CD14-positive monocyte (primary cell): ENCODE results near the gene CCNK. TPM values are rescaled to one million over a fixed set of nuclear protein-coding genes. Genes with fewer than 3 reads are reported as not detected.

ENCODE experiments used
- DNase-seq, 3 donors: peaks; one replicate each; pipeline ENCODE4 v3.0.0-alpha.2; 2011 to 2022
- H2AFZ ChIP-seq: 2 replicates; pipeline ENCODE4 v1.6.0; 2012; ENCODE audit warnings: mild to moderate bottlenecking, low read depth, low read length, inconsistent platforms; ENCODE audit not compliant: insufficient read depth, poor library complexity, severe bottlenecking
- H3K27ac ChIP-seq, 2 donors: 1 replicate in 1 of 2; 2 replicates in 1 of 2; pipeline ENCODE4 v1.5.1; 2012 to 2013; ENCODE audit warnings: low read length in 2 of 2, control low read depth in 1 of 2, inconsistent platforms in 1 of 2, low read depth in 1 of 2, mild to moderate bottlenecking in 1 of 2
- H3K27me3 ChIP-seq, 2 donors: one replicate each; pipeline versions ENCODE4 v1.6.0 to v1.6.1; 2011 to 2013; ENCODE audit warnings: low read length in 2 of 2; ENCODE audit not compliant: control insufficient read depth in 2 of 2, insufficient read depth in 2 of 2
- H3K36me3 ChIP-seq, 2 donors: replicated peaks in 1 of 2; 1 replicate in 1 of 2; 2 replicates in 1 of 2; pipeline versions ENCODE4 v1.5.1 to v1.6.1; 2012 to 2013; ENCODE audit warnings: low read length in 2 of 2, control low read depth in 1 of 2, inconsistent platforms in 1 of 2, mild to moderate bottlenecking in 1 of 2; ENCODE audit not compliant: insufficient read depth in 2 of 2, control insufficient read depth in 1 of 2
- H3K4me1 ChIP-seq, 2 donors: 1 replicate in 1 of 2; 2 replicates in 1 of 2; pipeline versions ENCODE4 v1.5.1 to v1.6.1; 2012 to 2013; ENCODE audit warnings: low read length in 2 of 2, control low read depth in 1 of 2, inconsistent platforms in 1 of 2, mild to moderate bottlenecking in 1 of 2, moderate library complexity in 1 of 2; ENCODE audit not compliant: insufficient read depth in 2 of 2, control insufficient read depth in 1 of 2
- H3K4me2 ChIP-seq: replicated peaks from 2 replicates; pipeline ENCODE3; 2012; ENCODE audit warnings: low read length, moderate library complexity, mild to moderate bottlenecking; ENCODE audit not compliant: poor library complexity, severe bottlenecking; ENCODE audit errors: extremely low read depth
- H3K4me3 ChIP-seq, 3 experiments: fragments of 200-600 bp in 1 of 3; sonication (generic) in 1 of 3; replicated peaks in 1 of 3; 1 replicate in 2 of 3; 2 replicates in 1 of 3; pipeline ENCODE4 v1.5.1; 2011 to 2013; ENCODE audit warnings: low read length in 3 of 3, mild to moderate bottlenecking in 3 of 3, control low read depth in 2 of 3, low read depth in 2 of 3, inconsistent platforms in 1 of 3, moderate library complexity in 1 of 3
- H3K79me2 ChIP-seq: 2 replicates; pipeline ENCODE4 v1.6.0; 2012; ENCODE audit warnings: mild to moderate bottlenecking, control low read depth, inconsistent platforms, low read length, moderate library complexity; ENCODE audit not compliant: insufficient read depth
- H3K9ac ChIP-seq: 2 replicates; pipeline ENCODE4 v1.6.0; 2017; ENCODE audit warnings: low read length, mild to moderate bottlenecking; ENCODE audit not compliant: insufficient read depth, poor library complexity, severe bottlenecking
- H3K9me3 ChIP-seq, 2 donors: replicated peaks in 1 of 2; 1 replicate in 1 of 2; 2 replicates in 1 of 2; pipeline versions ENCODE4 v1.5.1 to v1.6.1; 2012 to 2013; ENCODE audit warnings: low read length in 2 of 2, control low read depth in 1 of 2; ENCODE audit not compliant: control insufficient read depth in 1 of 2, insufficient read depth in 1 of 2
- H4K20me1 ChIP-seq: 2 replicates; pipeline ENCODE4 v1.6.0; 2012; ENCODE audit warnings: mild to moderate bottlenecking, low read length, control low read depth, moderate library complexity; ENCODE audit not compliant: insufficient read depth
- H3K27ac Mint-ChIP-seq, 7 donors: one replicate each; pipeline ENCODE4 v1.8.0; 2020; ENCODE audit warnings: mild to moderate bottlenecking in 7 of 7, mixed read lengths in 7 of 7, moderate library complexity in 6 of 7, inconsistent platforms in 2 of 7
- H3K27me3 Mint-ChIP-seq, 3 donors: one replicate each; pipeline ENCODE4 v1.8.0; 2021 to 2022; ENCODE audit warnings: low read depth in 3 of 3, mild to moderate bottlenecking in 3 of 3, mixed read lengths in 3 of 3, moderate library complexity in 3 of 3, inconsistent platforms in 1 of 3
- H3K36me3 Mint-ChIP-seq, 2 donors: one replicate each; pipeline ENCODE4 v1.8.0; 2020; ENCODE audit warnings: mixed read lengths in 2 of 2, inconsistent platforms in 1 of 2, mild to moderate bottlenecking in 1 of 2
- H3K4me1 Mint-ChIP-seq: one replicate; pipeline ENCODE4 v1.8.0; 2020; ENCODE audit warnings: mild to moderate bottlenecking, mixed read lengths
- H3K4me3 Mint-ChIP-seq, 2 donors: one replicate each; pipeline ENCODE4 v1.8.0; 2020; ENCODE audit warnings: mild to moderate bottlenecking in 2 of 2, mixed read lengths in 2 of 2, moderate library complexity in 1 of 2
- H3K9me3 Mint-ChIP-seq, 7 donors: one replicate each; pipeline ENCODE4 v1.8.0; 2020 to 2022; ENCODE audit warnings: mixed read lengths in 7 of 7, mild to moderate bottlenecking in 6 of 7, moderate library complexity in 6 of 7, inconsistent platforms in 2 of 7
- WGBS: methylation state at CpG from one replicate; pipeline ENCODE4 v1.1.5; 2013; ENCODE audit warnings: missing lambda C conversion rate; ENCODE audit not compliant: insufficient coverage; 5-methylcytosine and 5-hydroxymethylcytosine counted together
- intact Hi-C, 2 donors: fragments of 100-400 bp; cut with micrococcal nuclease; formaldehyde crosslinking; loops; one replicate each; pipeline versions ENCODE4 v1.15.0 to v1.15.1; 2023
- polyA plus RNA-seq, 3 donors: library from polyadenylated mRNA; depleted of rRNA in 1 of 3; unstranded in 2 of 3; stranded (reverse) in 1 of 3; fragments of 300-500 nt in 2 of 3; fragments of >200 nt in 1 of 3; fragmentation: Illumina TruSeq in 2 of 3; gene quantifications; 1 replicate in 2 of 3; 2 replicates in 1 of 3; pipeline ENCODE4 v1.2.3, GENCODE V29; 2012 to 2021
- TF ChIP-seq, protein P1 (sequence below): fragments of 200-600 bp; IDR thresholded peaks from one replicate; pipeline ENCODE4 v1.8.0; 2022; ENCODE audit warnings: antibody characterized with exemption, mild to moderate bottlenecking

The CCNK gene
- polyA plus RNA-seq, 3 donors = 7.7 to 21.5 (median 14.7) TPM

DNA sequence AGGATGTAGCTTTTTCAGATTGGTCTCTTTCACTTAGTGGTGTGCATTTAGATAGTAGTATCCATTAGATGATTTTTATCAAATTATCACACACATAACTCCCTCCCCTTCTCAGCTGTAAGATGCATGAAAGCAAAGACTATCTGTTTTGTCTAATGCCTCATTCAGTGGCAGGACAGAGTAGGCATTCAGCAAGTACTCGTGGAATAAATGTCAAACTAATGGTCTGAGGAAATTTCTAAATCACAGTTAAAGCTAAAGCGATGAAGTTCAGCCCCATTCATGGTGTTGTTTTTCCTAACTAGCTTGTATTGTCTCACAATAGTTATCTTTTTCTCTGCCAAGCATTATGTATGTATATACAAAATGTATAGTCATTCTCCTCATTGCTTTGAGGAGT is 16.1 kb downstream of the CCNK start:
- intact Hi-C loops = no loop called here

GRCh38 chr14:99497894-99498293 is 16.7 kb downstream of the CCNK start:
- H3K27ac Mint-ChIP-seq = no peak overlapping the region
- H3K9me3 ChIP-seq = no peaks in the 10 kb centered on the region
- intact Hi-C loops = no loop called here

More for the DNA sequence above, 16.1 kb downstream of the CCNK start:
- Histone ChIP-seq H3K27me3 (no peaks in the 10 kb centered on the region), H2AFZ (no peak overlapping the region), H3K9ac (no peak overlapping the region), H3K9me3 (no peaks in the 10 kb centered on the region), H3K4me2 (no peak overlapping the region), H3K4me3 (no peak overlapping the region), H4K20me1 (peaks cover 63% of the 10 kb centered on the region), H3K4me1 (no peaks in the 10 kb centered on the region), H3K36me3 (peaks cover 96 to 99% of the 10 kb centered on the region in 2 donors), H3K27ac (no peak overlapping the region), H3K79me2 (peaks cover 15% of the 10 kb centered on the region)
- WGBS = no CpG with 5 or more reads among the region's 2 CpGs
- no peak overlapping the region for H3K4me3 Mint-ChIP-seq
- H3K36me3 Mint-ChIP-seq = peaks cover 88 to 92% of the 10 kb centered on the region in 2 donors
- H3K27me3 Mint-ChIP-seq = no peaks in the 10 kb centered on the region
- no peaks in the 10 kb centered on the region for H3K4me1 Mint-ChIP-seq
- no peak overlapping the region for H3K27ac Mint-ChIP-seq
- TF ChIP-seq, protein P1, sequence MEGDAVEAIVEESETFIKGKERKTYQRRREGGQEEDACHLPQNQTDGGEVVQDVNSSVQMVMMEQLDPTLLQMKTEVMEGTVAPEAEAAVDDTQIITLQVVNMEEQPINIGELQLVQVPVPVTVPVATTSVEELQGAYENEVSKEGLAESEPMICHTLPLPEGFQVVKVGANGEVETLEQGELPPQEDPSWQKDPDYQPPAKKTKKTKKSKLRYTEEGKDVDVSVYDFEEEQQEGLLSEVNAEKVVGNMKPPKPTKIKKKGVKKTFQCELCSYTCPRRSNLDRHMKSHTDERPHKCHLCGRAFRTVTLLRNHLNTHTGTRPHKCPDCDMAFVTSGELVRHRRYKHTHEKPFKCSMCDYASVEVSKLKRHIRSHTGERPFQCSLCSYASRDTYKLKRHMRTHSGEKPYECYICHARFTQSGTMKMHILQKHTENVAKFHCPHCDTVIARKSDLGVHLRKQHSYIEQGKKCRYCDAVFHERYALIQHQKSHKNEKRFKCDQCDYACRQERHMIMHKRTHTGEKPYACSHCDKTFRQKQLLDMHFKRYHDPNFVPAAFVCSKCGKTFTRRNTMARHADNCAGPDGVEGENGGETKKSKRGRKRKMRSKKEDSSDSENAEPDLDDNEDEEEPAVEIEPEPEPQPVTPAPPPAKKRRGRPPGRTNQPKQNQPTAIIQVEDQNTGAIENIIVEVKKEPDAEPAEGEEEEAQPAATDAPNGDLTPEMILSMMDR = no peak
- H3K9me3 Mint-ChIP-seq = no peaks in the 10 kb centered on the region
- DNase-seq = no peak

More at GRCh38 chr14:99497894-99498293, 16.7 kb downstream of the CCNK start:
- H3K4me1 Mint-ChIP-seq = no peaks in the 10 kb centered on the region
- H2AFZ ChIP-seq = no peak overlapping the region
- no peaks in the 10 kb centered on the region for H3K4me1 ChIP-seq
- H3K27me3 Mint-ChIP-seq = no peaks in the 10 kb centered on the region
- H3K4me2 ChIP-seq = no peak overlapping the region
- H3K4me3 ChIP-seq = no peak overlapping the region
- WGBS = 96% methylated on average over 3 of the region's 3 CpGs
- H3K9ac ChIP-seq = no peak overlapping the region
- H3K27me3 ChIP-seq = no peaks in the 10 kb centered on the region
- no peak for DNase-seq
- peaks cover 96 to 99% of the 10 kb centered on the region in 2 donors for H3K36me3 ChIP-seq
- TF ChIP-seq, protein P1 = no peak
- H3K4me3 Mint-ChIP-seq = no peak overlapping the region
- peaks cover 58% of the 10 kb centered on the region for H4K20me1 ChIP-seq
- H3K36me3 Mint-ChIP-seq = peaks cover 88 to 92% of the 10 kb centered on the region in 2 donors
- H3K79me2 ChIP-seq = peaks cover 9% of the 10 kb centered on the region
- H3K27ac ChIP-seq = no peak overlapping the region
- H3K9me3 Mint-ChIP-seq = no peaks in the 10 kb centered on the region
